ENCODE data around the gene HSD17B8. TPM values are rescaled to one million over a fixed set of nuclear protein-coding genes. Genes with fewer than 3 reads are reported as not detected.

Gene HSD17B8
- total RNA-seq, 4 donors from 2014 or later: 30.2 to 79.4 (median 40.9) TPM

DNA sequence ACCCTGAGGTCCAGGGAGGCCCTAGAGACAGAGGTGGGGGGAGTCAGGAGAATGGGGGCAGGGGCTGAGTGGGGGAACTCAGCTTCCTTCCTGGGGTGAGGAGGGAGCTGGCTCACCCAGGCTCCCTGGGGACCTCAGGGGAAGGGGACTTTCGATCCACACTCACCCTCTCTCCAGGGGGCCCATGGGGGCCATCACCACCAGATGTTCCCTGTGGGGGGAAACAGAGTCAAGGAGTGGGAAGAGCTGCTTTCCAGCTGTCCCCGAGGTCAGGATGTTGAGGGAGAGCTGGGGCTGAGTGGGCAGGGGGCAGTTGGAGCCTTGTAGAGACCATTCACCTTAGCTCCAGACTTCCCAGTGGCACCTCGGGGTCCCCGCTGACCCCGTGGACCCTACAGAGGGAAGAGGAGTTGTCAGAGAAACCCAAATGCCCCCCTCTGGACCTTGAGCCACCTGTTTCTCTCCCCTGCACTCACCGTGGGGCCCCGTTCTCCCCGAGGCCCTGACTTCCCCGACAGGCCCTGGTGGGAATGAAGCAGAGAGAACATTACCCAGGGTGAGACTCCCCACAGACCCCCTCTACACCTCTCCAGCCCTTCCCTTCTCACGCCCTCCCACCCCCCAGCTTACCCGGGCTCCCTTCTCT lies 30.8 kb upstream of the HSD17B8 start:
- TF ChIP-seq, protein P1, sequence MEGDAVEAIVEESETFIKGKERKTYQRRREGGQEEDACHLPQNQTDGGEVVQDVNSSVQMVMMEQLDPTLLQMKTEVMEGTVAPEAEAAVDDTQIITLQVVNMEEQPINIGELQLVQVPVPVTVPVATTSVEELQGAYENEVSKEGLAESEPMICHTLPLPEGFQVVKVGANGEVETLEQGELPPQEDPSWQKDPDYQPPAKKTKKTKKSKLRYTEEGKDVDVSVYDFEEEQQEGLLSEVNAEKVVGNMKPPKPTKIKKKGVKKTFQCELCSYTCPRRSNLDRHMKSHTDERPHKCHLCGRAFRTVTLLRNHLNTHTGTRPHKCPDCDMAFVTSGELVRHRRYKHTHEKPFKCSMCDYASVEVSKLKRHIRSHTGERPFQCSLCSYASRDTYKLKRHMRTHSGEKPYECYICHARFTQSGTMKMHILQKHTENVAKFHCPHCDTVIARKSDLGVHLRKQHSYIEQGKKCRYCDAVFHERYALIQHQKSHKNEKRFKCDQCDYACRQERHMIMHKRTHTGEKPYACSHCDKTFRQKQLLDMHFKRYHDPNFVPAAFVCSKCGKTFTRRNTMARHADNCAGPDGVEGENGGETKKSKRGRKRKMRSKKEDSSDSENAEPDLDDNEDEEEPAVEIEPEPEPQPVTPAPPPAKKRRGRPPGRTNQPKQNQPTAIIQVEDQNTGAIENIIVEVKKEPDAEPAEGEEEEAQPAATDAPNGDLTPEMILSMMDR (IDR thresholded peaks at IDR 0.05): no peak
- no peak for TF ChIP-seq POLR2A (IDR thresholded peaks at IDR 0.05)
- H3K27me3 ChIP-seq: no peaks in the 10 kb centered on the region
- intact Hi-C loops (cut with DNase I): no loop called here
- no peak overlapping the region for H3K27ac ChIP-seq
- no peak for DNase-seq
- H3K9me3 ChIP-seq: no peaks in the 10 kb centered on the region
- WGBS, 2 donors: 70 to 75% methylated on average over 10 to 11 of the region's 11 CpGs
- no peak overlapping the region for H3K4me3 ChIP-seq (replicated peaks in 1 of 3)
- no peaks in the 10 kb centered on the region for H3K4me1 ChIP-seq
- H3K36me3 ChIP-seq: no peaks in the 10 kb centered on the region

DNA sequence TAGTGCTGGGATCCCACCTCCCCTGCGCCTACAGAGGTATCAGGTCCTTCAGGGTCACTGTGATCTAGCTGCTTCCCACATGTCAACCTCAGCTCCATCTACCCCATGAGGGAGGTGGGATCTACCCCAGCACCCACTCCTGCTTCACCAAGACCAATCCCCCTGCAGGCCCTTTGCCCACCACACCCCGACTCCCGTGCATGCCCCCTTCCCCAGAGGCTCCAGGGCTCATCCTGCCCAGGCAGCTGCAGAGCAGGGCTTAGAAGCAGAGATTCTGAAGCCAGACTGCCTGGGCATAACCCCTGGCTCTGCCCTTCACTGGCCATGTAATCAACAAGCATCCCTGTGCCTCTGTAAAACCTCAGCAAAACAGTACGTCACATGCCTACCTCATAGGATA lies 29.7 kb upstream of the HSD17B8 start:
- DNase-seq: no peak
- H3K9me3 ChIP-seq: no peaks in the 10 kb centered on the region
- no peaks in the 10 kb centered on the region for H3K4me1 ChIP-seq
- no peak overlapping the region for H3K4me3 ChIP-seq (replicated peaks in 1 of 3)
- no peak overlapping the region for H3K27ac ChIP-seq
- 85 to 96% methylated on average over 4 of the region's 4 CpGs for WGBS, 2 donors
- TF ChIP-seq POLR2A (IDR thresholded peaks at IDR 0.05): no peak
- TF ChIP-seq, protein P1 (IDR thresholded peaks at IDR 0.05): no peak
- H3K36me3 ChIP-seq: no peaks in the 10 kb centered on the region
- no peaks in the 10 kb centered on the region for H3K27me3 ChIP-seq
- intact Hi-C loops (cut with DNase I): no loop called here

DNA sequence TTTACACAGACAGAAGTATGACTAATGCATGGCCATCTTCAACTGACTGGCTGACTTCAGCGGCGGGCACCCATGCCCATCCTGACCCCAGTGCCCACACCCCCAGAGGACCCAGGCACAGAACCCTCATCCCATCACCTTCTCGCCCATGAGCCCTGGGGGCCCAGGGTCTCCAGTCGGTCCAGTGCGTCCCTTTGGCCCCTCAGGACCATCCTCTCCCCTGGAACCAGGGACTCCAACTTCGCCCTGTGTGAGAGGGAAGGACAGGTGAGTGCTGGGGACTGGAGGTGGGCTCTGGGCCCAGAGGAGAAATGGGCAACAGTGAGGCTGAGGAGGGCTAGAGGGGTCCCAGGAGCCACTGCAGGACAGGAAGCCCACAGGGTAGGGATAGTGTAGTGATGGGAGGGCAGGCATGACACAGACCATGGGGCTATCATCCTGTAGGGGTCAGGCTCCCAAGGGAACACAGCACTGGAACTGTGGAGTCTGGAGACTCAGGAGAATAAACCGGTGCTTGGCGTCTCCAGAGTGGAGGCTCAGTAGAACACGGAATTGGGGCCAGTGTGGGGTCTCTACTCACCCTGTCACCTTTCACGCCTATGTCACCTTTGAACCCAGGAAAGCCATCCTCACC lies 28.9 kb upstream of the HSD17B8 start:
- Histone ChIP-seq H3K4me3 (replicated peaks in 1 of 3) (no peak overlapping the region), H3K36me3 (no peaks in the 10 kb centered on the region), H3K27ac (no peak overlapping the region), H3K4me1 (no peaks in the 10 kb centered on the region), H3K27me3 (no peaks in the 10 kb centered on the region), H3K9me3 (no peaks in the 10 kb centered on the region)
- 83 to 90% methylated on average over 9 to 10 of the region's 10 CpGs for WGBS, 2 donors
- TF ChIP-seq, protein P1 (IDR thresholded peaks at IDR 0.05): no peak
- no peak for TF ChIP-seq POLR2A (IDR thresholded peaks at IDR 0.05)
- intact Hi-C loops (cut with DNase I): no loop called here
- no peak for DNase-seq

GRCh38 chr6:33176906-33177305 lies 27.5 kb upstream of the HSD17B8 start:
- intact Hi-C loops (cut with DNase I): no loop called here
- TF ChIP-seq, protein P1 (IDR thresholded peaks at IDR 0.05): no peak
- TF ChIP-seq POLR2A (IDR thresholded peaks at IDR 0.05): no peak
- WGBS, 2 donors: 88 to 92% methylated on average over 7 of the region's 7 CpGs
- Histone ChIP-seq H3K9me3 (no peaks in the 10 kb centered on the region), H3K36me3 (no peaks in the 10 kb centered on the region), H3K4me1 (no peaks in the 10 kb centered on the region), H3K4me3 (replicated peaks in 1 of 3) (no peak overlapping the region), H3K27me3 (no peaks in the 10 kb centered on the region), H3K27ac (no peak overlapping the region)
- no peak for DNase-seq
